Gastrocnemius medialis (tissue), 4 donors: ENCODE results near the gene UTP20.

Experiments
- CTCF ChIP-seq, 5 experiments: fragments of 450-650 bp in 3 of 5; fragments of 200-600 bp in 2 of 5; sonication (generic) in 2 of 5; IDR thresholded peaks in 4 of 5; conservative IDR thresholded peaks in 1 of 5; 1 replicate in 4 of 5; 2 replicates in 1 of 5; pipeline ENCODE4 v1.5.1; 2016 to 2019; ENCODE audit warnings: antibody characterized with exemption in 5 of 5, mild to moderate bottlenecking in 3 of 5, moderate library complexity in 3 of 5
- POLR2A ChIP-seq, 2 donors: fragments of 450-650 bp; IDR thresholded peaks; one replicate each; pipeline ENCODE4 v1.6.1; 2017; ENCODE audit warnings: antibody characterized with exemption in 2 of 2, mild to moderate bottlenecking in 2 of 2, moderate library complexity in 2 of 2

GRCh38 chr12:101267111-101267510 is 12.8 kb upstream of the UTP20 start:
- TF ChIP-seq CTCF (IDR thresholded peaks at IDR 0.05 in 4 of 5, conservative IDR thresholded peaks at IDR 0.05 in 1 of 5) (no peak), POLR2A (IDR thresholded peaks at IDR 0.05) (no peak)
